ENCODE measurements around the gene KCNS3.

The KCNS3 gene, protein sequence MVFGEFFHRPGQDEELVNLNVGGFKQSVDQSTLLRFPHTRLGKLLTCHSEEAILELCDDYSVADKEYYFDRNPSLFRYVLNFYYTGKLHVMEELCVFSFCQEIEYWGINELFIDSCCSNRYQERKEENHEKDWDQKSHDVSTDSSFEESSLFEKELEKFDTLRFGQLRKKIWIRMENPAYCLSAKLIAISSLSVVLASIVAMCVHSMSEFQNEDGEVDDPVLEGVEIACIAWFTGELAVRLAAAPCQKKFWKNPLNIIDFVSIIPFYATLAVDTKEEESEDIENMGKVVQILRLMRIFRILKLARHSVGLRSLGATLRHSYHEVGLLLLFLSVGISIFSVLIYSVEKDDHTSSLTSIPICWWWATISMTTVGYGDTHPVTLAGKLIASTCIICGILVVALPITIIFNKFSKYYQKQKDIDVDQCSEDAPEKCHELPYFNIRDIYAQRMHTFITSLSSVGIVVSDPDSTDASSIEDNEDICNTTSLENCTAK

DNA sequence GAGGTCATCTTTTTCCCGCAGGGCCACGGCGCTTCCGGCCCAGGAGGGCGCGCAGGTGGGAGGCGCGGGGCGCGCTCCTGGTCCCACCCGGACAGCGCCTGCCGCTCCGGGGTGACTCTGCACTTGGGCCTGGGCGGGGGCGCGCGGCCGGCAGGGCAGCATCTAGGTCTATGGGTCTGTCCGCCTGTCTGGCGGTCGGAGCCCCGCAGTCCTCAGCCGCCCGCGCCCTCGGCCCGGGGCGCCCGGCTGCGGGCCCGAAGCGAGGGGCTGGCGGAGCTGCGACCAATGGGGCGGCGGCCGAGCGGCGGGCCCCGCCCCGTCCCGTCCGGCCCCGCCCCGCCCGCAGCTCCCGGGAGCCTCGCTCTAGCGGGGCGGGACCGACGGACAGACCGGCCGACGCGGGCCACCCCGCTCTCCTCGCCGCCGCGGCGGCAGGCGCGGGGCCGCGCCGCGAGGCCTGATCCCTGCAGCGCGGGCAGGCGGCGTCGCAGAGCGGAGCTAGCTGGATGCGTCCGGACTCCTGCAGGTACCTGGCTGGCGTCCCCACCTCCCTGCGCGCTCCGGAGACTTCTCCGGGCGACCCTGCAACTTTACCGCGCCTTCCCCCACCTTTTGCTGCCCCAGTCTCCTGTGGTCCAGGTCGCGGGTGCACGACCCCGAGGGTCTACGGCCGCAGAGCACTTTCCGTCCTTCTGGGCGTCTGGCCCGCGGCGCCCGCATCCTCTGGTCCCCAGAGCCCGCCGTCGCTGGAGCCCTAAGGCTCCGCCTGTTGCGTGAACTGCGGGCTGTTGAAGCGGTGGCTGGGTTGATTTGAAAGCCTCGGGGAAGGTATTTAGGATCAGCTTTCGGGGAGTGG, at the start of gene KCNS3:
TSS of gene KCNS3 (plus strand) at position 387 of the 856 bp plus-strand sequence. CDS start 52,342 bp downstream, outside the sequence.
- DNase-seq = peak; percentile 23

DNA sequence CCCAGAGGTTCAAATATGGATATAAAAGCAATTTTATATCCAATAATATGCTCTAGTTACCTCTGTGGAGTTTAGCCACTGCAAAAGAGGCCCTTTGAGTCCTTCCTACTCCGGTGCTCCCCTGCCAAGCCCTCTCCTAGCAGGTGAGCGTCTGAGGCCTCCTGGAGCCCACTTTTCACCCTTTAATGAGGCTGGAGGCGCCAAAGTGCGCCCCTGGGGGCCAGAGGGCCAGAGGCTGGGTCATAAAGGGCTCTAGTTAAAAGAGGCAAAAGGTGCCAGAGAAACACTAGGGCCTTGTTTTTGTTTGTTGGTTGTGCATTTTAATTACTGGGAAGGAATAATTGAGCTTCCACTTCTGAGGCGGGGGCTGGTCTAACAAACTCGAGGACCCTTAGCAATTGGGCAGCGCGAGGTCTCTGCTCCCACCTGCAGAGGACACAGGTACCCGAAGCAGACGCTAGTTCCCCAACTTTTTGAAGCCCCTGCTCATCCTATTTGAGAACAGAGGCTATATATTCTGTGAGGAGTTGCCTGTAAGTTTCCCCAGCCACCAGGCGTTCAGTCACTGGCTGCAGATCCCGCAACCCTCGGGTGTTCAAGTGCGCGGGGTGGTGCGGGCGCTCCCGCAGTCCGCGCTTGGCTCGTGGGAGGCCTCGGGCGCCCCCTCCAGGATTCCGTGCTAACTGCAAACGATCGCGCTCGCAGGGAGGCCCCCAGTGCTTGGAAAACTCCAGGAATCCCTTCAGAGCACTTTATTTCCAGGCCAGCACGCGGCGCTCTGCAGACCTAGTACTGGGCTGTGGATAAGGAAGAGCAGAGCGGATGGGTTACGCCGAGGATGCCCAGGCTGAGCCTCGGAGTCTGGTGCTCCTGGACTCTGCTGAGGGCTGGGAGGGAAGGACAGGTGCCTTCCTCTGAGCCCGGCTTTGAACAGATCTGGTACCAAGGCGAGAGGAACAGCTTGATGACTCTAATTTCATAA, 48.1 kb upstream of the KCNS3 start:
- DNase-seq = peak; percentile 52

DNA sequence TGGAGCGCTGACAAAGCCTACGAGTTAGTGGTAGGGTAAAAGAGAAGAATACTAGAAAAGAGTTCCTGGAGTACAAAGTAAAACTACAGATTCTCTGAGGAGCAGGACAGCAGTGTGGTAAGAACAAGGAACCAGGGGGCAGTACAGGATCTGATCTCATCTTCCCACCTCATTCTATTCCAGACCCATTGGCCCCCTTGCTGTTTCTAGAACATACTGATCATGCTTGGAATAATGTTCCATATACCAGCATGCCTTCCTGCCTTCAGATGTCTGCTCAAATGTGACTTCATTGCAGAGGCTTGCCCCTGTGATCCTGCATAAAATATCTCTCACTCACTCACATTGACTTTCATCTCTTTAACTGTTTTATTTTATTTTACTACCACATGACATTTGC, 43.0 kb upstream of the KCNS3 start:
- no peak for DNase-seq

DNA sequence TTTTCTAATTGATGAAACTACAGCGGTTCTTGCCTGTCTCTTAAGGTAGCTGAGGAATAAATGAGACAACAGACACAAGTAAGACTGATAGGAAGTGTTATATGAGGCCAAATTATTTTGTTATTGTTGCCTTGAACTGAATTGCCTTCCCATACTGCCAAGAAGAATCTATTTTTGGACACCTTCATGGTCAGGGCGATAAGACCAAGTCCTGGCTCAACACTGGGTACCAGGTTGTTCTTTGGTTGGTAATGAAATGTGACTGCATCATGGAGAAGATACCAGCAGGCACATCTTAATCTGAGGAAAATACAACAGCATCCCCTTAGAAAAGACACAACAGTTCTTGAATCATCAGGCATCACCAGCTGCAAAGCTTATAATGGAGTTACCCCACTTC, 38.5 kb upstream of the KCNS3 start:
- no peak for DNase-seq

DNA sequence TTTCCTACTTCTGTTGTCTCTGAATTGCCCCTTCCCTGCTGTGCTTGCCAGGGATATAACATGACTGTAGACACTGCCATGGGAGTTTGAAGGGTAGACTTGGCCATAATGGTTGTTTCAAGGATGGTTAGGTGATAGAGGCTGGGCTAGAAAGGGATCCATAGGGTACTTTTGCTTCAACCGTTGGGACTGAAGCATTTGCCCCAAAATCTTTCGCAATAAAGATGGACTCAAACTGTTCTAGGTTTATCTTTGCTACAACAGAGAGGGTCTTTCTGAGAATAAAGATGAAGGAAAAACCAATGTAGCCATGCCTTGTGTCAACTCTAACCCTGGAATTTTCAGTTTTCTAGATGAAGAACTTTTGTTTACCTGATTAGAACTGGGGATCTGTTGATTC, 35.0 kb upstream of the KCNS3 start:
- no peak for DNase-seq

DNA sequence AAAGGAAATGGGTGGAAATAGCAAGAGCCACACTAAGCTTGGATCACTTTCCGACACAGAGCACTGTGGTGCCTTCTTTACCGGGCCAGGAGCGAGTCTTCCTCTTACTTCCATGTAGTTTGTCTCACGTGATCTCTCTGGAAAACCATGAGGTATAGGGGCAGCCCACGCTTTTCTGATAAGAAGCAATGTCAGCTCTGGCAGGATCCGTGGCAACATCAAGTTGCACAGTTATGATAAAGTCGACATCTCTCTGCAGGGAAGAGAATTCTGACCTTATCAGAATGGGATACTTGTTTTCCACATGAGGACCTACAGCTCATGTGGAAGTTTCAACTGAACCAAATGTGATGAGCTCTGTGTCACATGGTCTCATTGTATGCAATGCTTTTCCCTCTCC, 32.7 kb upstream of the KCNS3 start:
- DNase-seq = no peak

DNA sequence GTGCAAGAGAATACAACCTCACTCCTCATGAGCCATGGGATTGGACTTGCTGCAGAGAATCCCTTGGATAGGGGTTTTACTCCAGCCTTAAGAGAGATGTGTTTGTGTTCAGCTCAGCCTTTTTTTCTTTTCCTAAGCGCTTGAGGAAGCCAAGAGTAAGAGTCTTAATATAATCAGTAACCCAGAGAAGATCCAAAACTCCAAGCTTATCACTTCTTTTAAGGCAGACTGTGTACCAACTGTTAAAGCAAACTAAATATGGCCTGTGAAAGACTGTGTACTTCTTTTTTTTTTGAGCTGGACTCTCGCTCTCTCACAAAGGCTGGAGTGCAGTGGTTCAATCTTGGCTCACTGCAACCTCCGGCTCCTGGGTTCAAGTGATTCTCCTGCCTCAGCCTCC, 31.8 kb upstream of the KCNS3 start:
- DNase-seq = no peak

DNA sequence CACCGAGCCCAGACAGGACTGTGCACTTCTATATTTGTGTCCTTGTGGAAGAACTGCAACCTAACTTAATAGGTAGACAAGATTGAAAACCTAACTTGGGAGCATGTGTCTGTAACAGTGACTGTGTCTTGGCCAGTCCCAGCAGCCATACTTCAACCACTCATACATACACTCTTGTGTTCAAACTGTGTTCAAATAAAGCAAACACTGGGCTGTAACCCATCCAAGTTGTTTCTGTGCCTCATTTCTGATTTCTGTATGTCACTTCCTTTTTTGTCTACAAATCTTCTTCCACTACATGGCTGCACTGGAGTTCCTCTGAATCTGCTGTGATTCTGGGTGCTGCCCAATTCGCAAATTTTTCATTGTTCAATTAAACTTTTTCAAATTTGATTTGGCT, 31.2 kb upstream of the KCNS3 start:
- DNase-seq = no peak

DNA sequence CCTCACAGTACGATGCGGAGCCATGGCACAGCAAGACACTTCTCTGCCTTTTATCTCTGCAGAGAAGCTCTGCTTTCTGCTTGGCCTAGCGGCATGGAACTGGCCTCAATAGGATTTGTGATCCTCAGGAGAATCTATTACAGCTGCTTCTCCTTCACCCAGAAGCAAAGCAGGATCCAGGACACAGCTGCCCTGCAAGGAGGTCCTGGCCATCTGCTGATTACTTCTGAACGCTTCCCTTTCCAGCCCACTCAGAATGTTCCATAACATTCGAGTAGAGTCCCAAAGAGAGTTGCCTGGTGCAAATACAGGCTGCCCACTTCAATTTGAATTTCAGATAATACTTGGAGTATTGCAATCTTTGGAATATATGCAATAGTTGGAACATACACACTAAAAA, 29.2 kb upstream of the KCNS3 start:
- no peak for DNase-seq

DNA sequence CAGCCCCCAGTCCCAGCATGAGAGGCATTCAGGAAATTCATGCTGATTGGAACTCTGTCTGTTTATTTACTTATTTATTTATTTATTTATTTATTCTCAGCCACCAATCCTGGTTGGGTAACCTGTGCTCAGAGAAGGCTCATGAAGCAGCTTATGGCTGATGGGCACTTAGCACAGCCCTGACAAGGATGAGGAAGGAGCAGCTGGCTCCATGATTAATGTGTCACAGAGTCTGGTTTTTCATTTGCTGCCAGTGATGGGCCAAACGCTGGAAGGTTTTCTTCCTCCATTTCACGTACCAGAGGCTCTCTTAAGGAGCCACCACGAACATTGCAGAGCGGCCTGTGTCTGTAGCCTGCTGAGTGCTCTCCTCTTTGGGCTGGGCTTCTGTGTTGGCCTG, 28.3 kb upstream of the KCNS3 start:
- no peak for DNase-seq

DNA sequence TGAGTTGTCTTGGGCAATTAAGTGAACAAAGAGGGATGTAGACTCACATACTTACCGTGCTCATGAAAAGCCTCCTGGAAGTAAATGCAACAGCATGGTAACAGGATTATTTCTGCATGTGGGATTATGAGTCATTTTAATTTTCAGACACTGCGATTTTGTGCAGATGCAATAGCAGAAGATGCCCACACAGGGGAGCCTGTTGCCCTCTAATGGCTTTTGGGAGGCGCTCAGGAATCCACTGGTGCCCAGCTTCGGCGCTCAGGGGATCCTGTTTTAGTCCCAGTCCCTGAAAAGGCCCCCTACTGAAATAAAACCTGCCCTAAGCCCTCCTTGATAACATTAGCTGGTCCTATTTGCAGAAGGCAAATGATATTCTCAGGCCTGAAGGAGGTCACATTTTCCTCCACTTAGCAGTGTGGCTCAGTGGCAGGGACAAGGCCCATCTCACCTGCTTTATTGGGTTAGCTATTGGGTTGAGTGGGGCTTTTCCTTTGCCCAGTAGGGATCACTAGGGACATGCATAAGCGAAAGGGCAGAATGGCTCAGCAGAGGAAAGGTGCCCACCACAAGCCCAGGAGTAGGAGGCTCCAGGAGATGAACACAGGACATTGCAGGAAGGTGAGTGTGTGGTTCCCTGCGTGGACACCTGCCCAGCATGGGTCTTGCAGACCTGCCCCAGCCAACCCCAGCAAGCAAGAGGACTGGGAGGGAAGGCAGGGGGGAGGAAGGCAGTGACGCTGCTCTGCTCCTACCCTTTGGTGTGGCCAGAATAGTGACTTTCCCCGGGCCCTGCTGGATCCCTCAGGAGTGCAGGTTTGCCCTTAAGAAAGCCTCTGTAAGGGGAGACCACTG, 26.5 kb upstream of the KCNS3 start:
- peak; percentile 20 for DNase-seq

DNA sequence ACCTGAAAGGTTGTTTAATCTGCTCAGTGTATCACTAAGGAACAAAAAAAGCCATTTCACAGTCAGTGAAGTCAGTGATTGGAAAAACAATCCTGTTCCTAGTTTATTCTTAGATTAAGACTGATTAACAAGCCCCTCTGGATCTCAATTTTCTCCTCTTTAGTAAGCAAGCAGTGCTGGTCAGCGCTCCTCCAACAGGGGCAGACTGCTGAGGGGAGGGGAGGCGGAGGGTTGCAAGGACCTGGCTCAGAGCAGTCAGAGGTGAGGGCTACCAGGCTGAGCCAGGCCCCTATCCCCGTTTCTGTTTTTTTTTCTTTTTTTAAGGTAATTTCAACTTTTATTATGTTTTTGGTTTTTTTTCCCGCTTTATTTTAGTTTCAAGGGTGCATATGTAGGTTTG, 24.7 kb upstream of the KCNS3 start:
- DNase-seq = no peak

DNA sequence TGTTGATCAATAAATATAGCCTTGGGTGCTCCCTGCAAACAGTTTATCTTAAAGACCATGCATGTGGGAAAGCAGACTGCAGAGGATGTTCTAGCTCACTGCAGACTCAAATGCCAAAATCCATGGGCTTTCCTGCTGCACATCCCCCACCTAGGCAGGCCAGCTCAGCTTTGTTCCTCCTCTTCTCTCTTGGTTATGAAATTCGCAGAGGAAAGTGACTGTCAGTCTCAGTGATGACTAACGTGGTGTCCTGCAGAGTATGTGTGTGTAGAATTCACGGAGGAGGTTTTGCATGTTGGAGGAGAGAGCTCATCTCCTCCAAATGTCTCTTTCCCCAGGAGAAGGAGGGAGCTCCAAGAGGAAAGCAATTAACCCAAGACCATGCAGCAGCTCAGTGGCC, 21.4 kb upstream of the KCNS3 start:
- no peak for DNase-seq

DNA sequence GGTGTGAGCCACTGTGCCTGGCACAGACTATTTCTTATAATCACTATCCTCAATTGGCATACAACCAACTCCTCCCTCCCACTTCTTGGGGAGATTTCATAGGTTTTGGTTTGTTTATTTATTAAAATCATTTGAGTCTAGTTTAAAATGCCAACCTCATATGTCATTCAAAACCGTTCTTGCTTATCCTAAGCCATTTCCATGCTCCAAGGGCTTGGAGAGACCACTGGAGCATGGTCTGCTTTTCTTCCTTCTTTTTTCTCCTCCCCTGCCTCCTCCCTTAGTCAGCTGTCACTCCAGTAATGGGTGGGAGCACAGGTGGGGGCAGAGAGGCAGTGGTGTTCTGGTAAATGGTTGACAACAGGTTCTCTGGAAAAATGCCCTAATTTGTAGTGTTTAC, 20.4 kb upstream of the KCNS3 start:
- DNase-seq = no peak

DNA sequence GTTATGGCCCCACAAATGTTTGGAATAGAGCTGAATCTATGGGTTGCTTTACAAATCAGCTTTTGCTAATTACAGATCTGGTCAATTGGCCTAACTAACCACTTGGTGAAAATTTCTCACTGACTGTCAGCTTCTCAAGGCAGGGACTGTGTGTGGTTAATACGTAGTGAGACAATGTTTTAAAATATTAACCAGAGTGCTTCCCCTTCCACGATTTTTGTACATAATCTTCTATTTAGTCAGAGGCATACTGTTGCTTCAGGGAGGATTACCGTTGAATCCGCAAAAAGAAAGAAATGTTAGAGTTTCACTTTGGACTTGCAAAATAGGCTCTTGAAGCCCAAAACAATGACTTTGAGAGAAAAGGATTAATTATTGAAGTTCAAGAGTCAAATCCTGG, 14.9 kb upstream of the KCNS3 start:
- no peak for DNase-seq

DNA sequence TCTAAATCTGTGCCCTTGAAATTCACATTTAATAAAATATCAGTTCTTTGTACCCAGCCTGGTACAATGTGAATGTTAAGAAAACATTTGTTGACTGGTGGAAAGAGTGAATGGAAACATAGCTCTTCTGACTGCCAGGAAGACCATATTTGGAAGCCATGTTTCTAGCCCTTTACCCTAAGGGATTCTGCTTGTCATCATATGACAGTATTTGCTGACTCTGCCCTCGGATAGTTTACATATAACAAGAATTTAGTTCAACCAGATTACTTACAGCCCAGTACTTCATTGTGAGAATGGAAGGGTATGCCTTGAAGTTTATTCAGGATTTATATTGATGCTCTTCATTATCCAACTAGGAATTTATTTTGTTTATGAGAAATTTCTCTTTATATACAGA, 13.8 kb upstream of the KCNS3 start:
- no peak for DNase-seq

DNA sequence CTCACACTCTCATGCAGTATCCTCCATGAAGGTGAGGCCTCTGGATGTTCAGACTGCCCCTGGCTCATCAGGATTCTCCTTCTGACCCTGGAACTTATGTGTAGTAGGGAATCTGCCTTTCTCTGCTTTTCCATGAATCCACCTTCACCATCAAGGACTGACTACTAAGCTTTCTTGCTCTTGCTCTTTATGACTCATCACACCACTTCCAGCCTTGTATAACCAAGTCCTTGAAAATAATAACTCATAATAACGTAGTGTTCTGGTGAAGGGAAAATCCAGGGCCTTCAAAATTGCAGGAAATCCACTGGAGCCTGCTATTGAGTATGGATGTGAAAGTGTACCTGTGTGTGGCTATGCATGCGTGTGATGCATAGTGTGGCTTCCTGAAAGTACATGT, 11.3 kb upstream of the KCNS3 start:
- DNase-seq = no peak

DNA sequence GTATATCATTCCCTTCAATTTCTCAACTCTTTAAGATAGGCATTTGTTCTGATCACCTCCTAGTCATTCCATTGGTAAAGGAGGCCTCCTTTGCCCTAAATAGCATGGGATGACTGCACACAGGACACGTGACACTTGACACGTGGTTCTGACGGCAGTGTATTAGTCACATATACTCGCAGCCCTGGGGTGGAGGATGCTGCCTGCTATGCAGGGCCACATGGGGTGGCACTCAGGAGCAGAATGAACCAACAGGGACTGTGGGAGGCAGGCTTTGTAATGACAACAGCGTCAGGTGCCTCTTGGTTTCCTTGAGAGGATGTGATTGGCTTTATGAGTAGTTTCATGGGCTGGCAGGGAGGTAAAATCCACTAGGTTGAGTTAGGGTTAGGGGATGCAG, 9.3 kb upstream of the KCNS3 start:
- DNase-seq = no peak

DNA sequence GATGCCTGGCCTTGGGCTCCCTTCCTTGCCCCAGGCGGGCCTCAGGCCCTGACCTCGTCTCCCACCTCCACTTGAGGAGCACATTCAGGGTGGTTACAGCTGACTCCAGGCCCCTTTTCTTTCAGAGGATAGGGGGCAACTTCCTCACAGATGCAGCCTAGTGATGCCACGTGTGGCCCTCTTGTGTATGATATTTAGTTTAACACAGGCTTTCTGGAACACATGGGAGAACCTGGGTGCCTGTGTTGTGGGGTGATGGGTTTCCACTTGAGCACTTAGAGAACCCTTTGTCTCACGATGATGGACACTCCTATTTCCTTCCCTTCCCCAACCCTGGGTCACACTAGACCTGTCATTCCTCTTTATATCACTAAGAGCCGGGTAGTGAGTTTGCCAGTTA, 6.8 kb upstream of the KCNS3 start:
- no peak for DNase-seq

DNA sequence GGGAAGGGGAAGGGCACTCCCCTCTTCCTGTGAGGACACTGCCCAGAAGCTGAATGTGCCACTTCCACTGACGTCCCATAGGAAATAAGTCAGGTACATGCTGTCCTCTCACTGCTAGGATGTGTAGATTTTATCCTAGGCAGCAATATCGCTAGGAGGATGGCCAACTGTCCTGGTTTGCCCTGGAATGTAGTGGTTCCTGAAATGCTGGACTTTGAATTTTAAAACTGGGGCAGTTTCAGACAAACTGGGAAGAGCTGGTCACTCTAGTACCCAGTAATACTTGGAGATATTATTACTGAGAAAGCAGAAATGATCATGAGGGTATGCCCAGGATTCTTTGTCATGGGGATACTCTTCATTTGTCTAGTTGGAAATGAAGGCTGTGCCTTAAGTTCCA, 5.4 kb upstream of the KCNS3 start:
- DNase-seq = no peak

DNA sequence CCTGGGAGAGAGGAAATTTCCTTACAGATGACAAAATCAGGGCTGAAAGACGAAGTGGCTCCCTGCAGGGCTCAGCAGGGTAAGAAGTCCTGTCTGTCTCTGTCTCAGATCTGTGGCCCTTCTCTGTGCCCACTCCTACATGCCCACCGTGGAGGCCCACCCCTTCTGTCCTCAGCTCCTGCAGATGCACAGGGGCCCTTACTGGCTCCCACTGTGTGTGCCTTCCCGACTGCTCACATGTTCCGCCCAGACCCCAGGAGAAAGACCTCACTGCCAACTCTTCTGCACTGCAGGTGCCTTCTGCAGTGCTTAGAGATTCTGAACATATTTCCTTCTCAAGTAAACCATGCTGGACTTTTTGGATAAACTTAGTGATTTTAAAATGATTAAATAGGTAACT, 1.9 kb upstream of the KCNS3 start:
- no peak for DNase-seq

DNA sequence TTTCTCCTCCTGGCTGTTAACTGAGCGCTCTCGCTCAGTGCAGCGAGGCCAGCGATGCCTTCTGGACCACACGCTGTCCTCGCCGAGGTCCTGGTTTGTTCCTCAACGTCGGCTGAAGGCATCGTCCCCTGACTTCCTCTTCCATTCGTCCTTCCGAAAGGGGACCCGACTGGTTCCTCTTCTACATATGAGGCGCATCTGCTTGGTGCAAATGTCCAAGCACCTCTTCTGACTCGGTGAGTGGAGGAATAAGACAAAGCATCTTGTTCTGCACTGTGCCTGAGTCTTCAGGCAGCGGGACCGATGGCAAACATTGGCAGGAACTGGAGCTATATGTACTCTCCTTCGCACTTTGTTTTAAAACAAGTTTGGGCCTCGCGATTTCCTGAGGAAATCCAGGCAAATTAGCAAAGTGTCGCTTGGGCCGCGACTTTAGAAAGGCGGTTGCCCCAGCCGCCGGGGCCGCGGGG, 621 bp upstream of the KCNS3 start:
- DNase-seq = no peak
